Heart left ventricle (tissue), 16 donors: ENCODE measurements around the gene PAGR1. TPM values are rescaled to one million over a fixed set of nuclear protein-coding genes. Genes with fewer than 3 reads are reported as not detected.

ENCODE experiments used
- ATAC-seq, 4 donors: fragments of 200-7000 bp; cut with Tn5 transposase; one replicate each; pipeline ENCODE4 v1.9.1; 2020 to 2022; ENCODE audit warnings: moderate library complexity in 4 of 4, mild to moderate bottlenecking in 3 of 4, moderate number of reproducible peaks in 1 of 4
- DNase-seq, 5 donors: peaks; one replicate each; pipeline ENCODE4 v3.0.0-alpha.2; 2020
- H3K27ac ChIP-seq, 12 donors: fragments of 200-600 bp; sonication (generic) in 4 of 12; one replicate each; pipeline versions ENCODE4 v1.5.0 to v1.8.0; 2016 to 2022; ENCODE audit warnings: mild to moderate bottlenecking in 2 of 12
- H3K27me3 ChIP-seq, 9 donors: fragments of 200-600 bp; sonication (generic) in 2 of 9; one replicate each; pipeline versions ENCODE4 v1.5.1 to v1.8.0; 2016 to 2022; ENCODE audit warnings: mild to moderate bottlenecking in 3 of 9
- H3K36me3 ChIP-seq, 9 donors: fragments of 200-600 bp; sonication (generic) in 2 of 9; one replicate each; pipeline versions ENCODE4 v1.5.0 to v1.8.0; 2018 to 2022; ENCODE audit warnings: mild to moderate bottlenecking in 2 of 9
- H3K4me1 ChIP-seq, 12 donors: fragments of 200-600 bp; sonication (generic) in 4 of 12; one replicate each; pipeline versions ENCODE4 v1.5.0 to v1.8.0; 2016 to 2022; ENCODE audit warnings: mild to moderate bottlenecking in 3 of 12
- H3K4me3 ChIP-seq, 12 donors: fragments of 200-600 bp; sonication (generic) in 4 of 12; one replicate each; pipeline versions ENCODE4 v1.5.0 to v1.8.0; 2017 to 2022; ENCODE audit warnings: mild to moderate bottlenecking in 9 of 12, moderate library complexity in 4 of 12
- H3K9me3 ChIP-seq, 12 donors: fragments of 200-600 bp; sonication (generic) in 4 of 12; one replicate each; pipeline versions ENCODE4 v1.5.0 to v1.8.0; 2016 to 2022; ENCODE audit warnings: mild to moderate bottlenecking in 1 of 12
- CTCF ChIP-seq, 12 donors: fragments of 200-600 bp; sonication (generic) in 4 of 12; IDR thresholded peaks; one replicate each; pipeline versions ENCODE4 v1.5.0 to v1.8.0; 2018 to 2022; ENCODE audit warnings: antibody characterized with exemption in 12 of 12, mild to moderate bottlenecking in 5 of 12
- POLR2A ChIP-seq, 2 donors: fragments of 450-650 bp; IDR thresholded peaks; one replicate each; pipeline ENCODE4 v1.6.1; 2017; ENCODE audit warnings: antibody characterized with exemption in 2 of 2, mild to moderate bottlenecking in 2 of 2, moderate library complexity in 2 of 2
- WGBS, 4 donors: extraction: QIAGEN DNeasy Blood & Tissue Kit in 2 of 4; methylation state at CpG; one replicate each; pipeline versions ENCODE4 v1.1.5 to v1.1.7; 2013 to 2018; 5-methylcytosine and 5-hydroxymethylcytosine counted together
- intact Hi-C, 10 donors: fragments of 100-400 bp; cut with DNase I; formaldehyde crosslinking; loops; one replicate each; pipeline versions ENCODE4 v1.11.1 to v1.14.2; 2022
- long read RNA-seq, 3 donors: library from polyadenylated mRNA; unstranded; transcript quantifications; one replicate each; pipeline ENCODE4 v2.0.0, GENCODE V29; 2020 to 2021
- polyA plus RNA-seq, 2 donors: library from polyadenylated mRNA; stranded (reverse); fragments of 200-250 nt; gene quantifications; one replicate each; pipeline ENCODE4 v1.2.3, GENCODE V29; 2013
- total RNA-seq, 9 donors: library from RNA; depleted of rRNA in 2 of 9; stranded (reverse); fragments of >200 nt in 2 of 9; fragmentation: NEBNext Ultra II Directional in 3 of 9; extraction: Animal tissue kit (Norgen Biotek cat#: 25700) in 3 of 9; gene quantifications; one replicate each; pipeline versions ENCODE4 v1.1.0 to v1.2.4, GENCODE V29; 2016 to 2023
- donor health status: ischemic (EF 13 %, LVEDD 7.1; RV severe dilation, severe dysfunction).
- donor health status: healthy with polysubstance abuse.
- donor health status: DM: no; HTN: yes; CAD: no.
- donor health status: DM: no; HTN: no; CAD: no.
- donor health status: ischemic (EF 25% LVEDD 6.9; RV normal size, moderate dysfunction).
- donor health status: ischemic (EF 25% LVEDD 5.7; RV mildly dilated, moderate dysfunction).
- donor health status: healthy.
- donor health status: DM: yes; HTN: yes; CAD: no.
- donor health status: ischemic (EF 35%, LVEDD 5.7; RV mildly dilated, moderate dysfunction).
- donor health status: nonischemic (EF 11% LVEDD 7.7; RV severe dilation, severe dysfunction).
- donor health status: DM: yes; HTN: yes; CAD: no.
- donor health status: PGD.
- donor health status: ischemic (EF 29% LVEDD 5.4; RV normal size, mild dysfunction).
- donor health status: nonischemic (EF 23%, LVEDD 6.1; RV moderate dilation, normal function).

The PAGR1 gene
- total RNA-seq (10 to 100 TPM; 10.8 to 23.9 (median 12.6) TPM), polyA plus RNA-seq (10 to 100 TPM; 29.2 to 32.9 TPM)
- long read RNA-seq, donor 1, transcript PAGR1-201 (3 exons, 1,702 nt), result major isoform, 33 of 33 reads
- long read RNA-seq, donor 1, partial matches to known transcripts, result 0 of 33 reads
- long read RNA-seq, donor 1, other reads (novel, unspliced or antisense), result 0 of 33 reads
- long read RNA-seq, donor 2, transcript PAGR1-201 (3 exons, 1,702 nt), result major isoform, 141 of 141 reads
- long read RNA-seq, donor 2, partial matches to known transcripts, result 0 of 141 reads
- long read RNA-seq, donor 2, other reads (novel, unspliced or antisense), result 0 of 141 reads
- long read RNA-seq, donor 3, transcript PAGR1-201 (3 exons, 1,702 nt), result major isoform, 35 of 35 reads
- long read RNA-seq, donor 3, partial matches to known transcripts, result 0 of 35 reads
- long read RNA-seq, donor 3, other reads (novel, unspliced or antisense), result 0 of 35 reads

GRCh38 chr16:29815793-29816693 lies at the start of gene PAGR1:
TSS of gene PAGR1 (plus strand) at chr16:29816152. CDS start at chr16:29816526, 374 bp downstream.
- Histone ChIP-seq H3K4me3 (peak within 1 kb of the TSS; percentile 45 to 91 (median 74)), H3K27me3 (peaks cover 0 to 4% (median 0%) of the 10 kb centered on the region in 9 donors), H3K9me3 (no peaks in the 10 kb centered on the region), H3K4me1 (peaks cover 3 to 71% (median 51%) of the 10 kb centered on the region in 12 donors), H3K27ac (peak within 1 kb of the TSS; percentile 84 to 97 (median 93)), H3K36me3 (peaks cover 0 to 20% (median 15%) of the 10 kb centered on the region in 9 donors)
- peak; percentile 97 to 99 (median 99) for DNase-seq
- TF ChIP-seq POLR2A (IDR thresholded peaks at IDR 0.05) (peak in 1 of 2 donors; percentile 60), CTCF (IDR thresholded peaks at IDR 0.05) (peak; percentile 82 to 98 (median 91))
- intact Hi-C loops, result loop anchor here in 6 of 10 donors (5.0 to 10.0 kb wide), 4 partner anchors 46 to 189 kb away; partner anchors contain the start of genes CDIPT (in 3 of the 6), HIRIP3 (in 1 of the 6) and INO80E (in 1 of the 6)
- ATAC-seq, result peak; percentile 80 to 89 (median 86)
- WGBS, 4 donors, result 0 to 1% (median 0%) methylated on average over 42 to 70 of the region's 70 CpGs

- Histone ChIP-seq H3K4me1 (no peaks in the 10 kb centered on the region), H3K36me3 (no peaks in the 10 kb centered on the region), H3K27me3 (peaks cover 0 to 7% (median 0%) of the 10 kb centered on the region in 9 donors), H3K4me3 (no peak overlapping the region), H3K27ac (no peak overlapping the region), H3K9me3 (no peaks in the 10 kb centered on the region)
- DNase-seq, result no peak
- intact Hi-C loops, result no loop called here
- 85 to 95% (median 87%) methylated on average over 3 of the region's 3 CpGs for WGBS, 4 donors
- no peak for TF ChIP-seq CTCF (IDR thresholded peaks at IDR 0.05)
- no peak for TF ChIP-seq POLR2A (IDR thresholded peaks at IDR 0.05)
- ATAC-seq, result no peak
Measured at GRCh38 chr16:29766571-29766970, 49.4 kb upstream of the PAGR1 start.

- Histone ChIP-seq H3K4me3 (no peak overlapping the region), H3K27ac (no peak overlapping the region), H3K27me3 (peaks cover 0 to 7% (median 0%) of the 10 kb centered on the region in 9 donors), H3K4me1 (no peaks in the 10 kb centered on the region), H3K9me3 (no peaks in the 10 kb centered on the region), H3K36me3 (no peaks in the 10 kb centered on the region)
- intact Hi-C loops, result no loop called here
- no peak for DNase-seq
- ATAC-seq, result no peak
- TF ChIP-seq POLR2A (IDR thresholded peaks at IDR 0.05), result no peak
- no peak for TF ChIP-seq CTCF (IDR thresholded peaks at IDR 0.05)
- WGBS, 4 donors, result 87 to 94% (median 88%) methylated on average over 3 of the region's 3 CpGs
Measured at GRCh38 chr16:29767062-29767461, 48.9 kb upstream of the PAGR1 start.
